HCT116 (cell line): ENCODE measurements around the gene KRTAP9-1. TPM values are rescaled to one million over a fixed set of nuclear protein-coding genes. Genes with fewer than 3 reads are reported as not detected.

Experiments
- ATAC-seq: fragments of 200-7000 bp; cut with Tn5 transposase; 2 replicates; pipeline ENCODE4 v1.9.1; 2020; ENCODE audit warnings: mild to moderate bottlenecking, moderate library complexity
- BruUV-seq: library from RNA; stranded (reverse); fragments of 400-500 nt; replicated peaks from 2 replicates; lab custom pipeline; 2021; lab: Mats Ljungman, UMichigan
- CTCF ChIA-PET: fragments of 300-600 bp; sonication (Branson Sonifier 250); formaldehyde crosslinking; loops from one replicate; lab custom pipeline; 2021; ENCODE audit warnings: antibody characterized with exemption; lab: Charles Lee
- POLR2A ChIA-PET: fragments of 300-600, 350-600 bp; sonication (Branson Sonifier 250); formaldehyde crosslinking; loops from one replicate; lab custom pipeline; 2021; ENCODE audit warnings: antibody characterized with exemption; lab: Charles Lee
- RAD21 ChIA-PET, 2 experiments: fragments of 300-600 bp; sonication (Branson Sonifier 250); formaldehyde crosslinking; loops; one replicate each; lab custom pipeline; 2023; ENCODE audit warnings: low total read pairs in 2 of 2; ENCODE audit not compliant: uncharacterized antibody in 2 of 2, unreplicated experiment in 2 of 2, low non-redundant PET in 1 of 2; lab: Charles Lee
- DNase-seq: peaks from one replicate; pipeline ENCODE4 v3.0.0-alpha.2; 2010; ENCODE audit warnings: low read depth, low spot score
- H2AFZ ChIP-seq: fragments of 200-600 bp; shearing (Covaris generic), sonication (generic); 2 replicates; pipeline ENCODE4 v1.6.1; 2017; ENCODE audit warnings: low read depth, mixed run types, mixed read lengths, antibody characterized with exemption, low read length; ENCODE audit not compliant: poor library complexity, severe bottlenecking
- H3K27ac ChIP-seq: 2 replicates; pipeline ENCODE4 v1.5.1; 2012; ENCODE audit warnings: low read depth, low read length
- H3K27me3 ChIP-seq: fragments of 200-600 bp; sonication (generic); 2 replicates; pipeline ENCODE4 v1.6.1; 2016; ENCODE audit warnings: mixed run types, low read length, mixed read lengths; ENCODE audit not compliant: insufficient read depth
- H3K36me3 ChIP-seq, 2 experiments: fragments of 200-500 bp in 1 of 2; fragments of 200-600 bp in 1 of 2; sonication (Bioruptor generic) in 1 of 2; sonication (generic) in 1 of 2; 2 replicates each; pipeline versions ENCODE4 v1.5.1 to v1.6.1; 2014 to 2016; ENCODE audit warnings: low read length in 2 of 2, inconsistent platforms in 1 of 2, mixed read lengths in 1 of 2, mixed run types in 1 of 2; ENCODE audit not compliant: insufficient read depth in 2 of 2, control insufficient read depth in 1 of 2
- H3K4me1 ChIP-seq, 2 experiments: fragments of 200-600 bp in 1 of 2; sonication (generic) in 1 of 2; 2 replicates each; pipeline versions ENCODE4 v1.5.1 to v1.6.1; 2012 to 2017; ENCODE audit warnings: low read length in 2 of 2, inconsistent platforms in 1 of 2, mild to moderate bottlenecking in 1 of 2, mixed read lengths in 1 of 2, mixed run types in 1 of 2, moderate library complexity in 1 of 2; ENCODE audit not compliant: insufficient read depth in 2 of 2, control insufficient read depth in 1 of 2
- H3K4me2 ChIP-seq: fragments of 200-600 bp; sonication (generic); 2 replicates; pipeline ENCODE4 v1.6.1; 2017; ENCODE audit warnings: mixed run types, low read length, mixed read lengths
- H3K4me3 ChIP-seq, 2 experiments: fragments of 200-600 bp in 1 of 2; sonication (generic) in 1 of 2; replicated peaks in 1 of 2; 2 replicates each; pipeline ENCODE4 v1.5.1; 2011 to 2016; ENCODE audit warnings: low read length in 2 of 2, control low read depth in 1 of 2, low read depth in 1 of 2, mild to moderate bottlenecking in 1 of 2, mixed read lengths in 1 of 2, mixed run types in 1 of 2
- H3K79me2 ChIP-seq: fragments of 200-600 bp; sonication (generic); 2 replicates; pipeline ENCODE4 v1.6.1; 2017; ENCODE audit warnings: mild to moderate bottlenecking, mixed run types, low read length, moderate library complexity, mixed read lengths; ENCODE audit not compliant: insufficient read depth
- H3K9ac ChIP-seq: fragments of 200-600 bp; sonication (generic); 2 replicates; pipeline ENCODE4 v1.6.1; 2016; ENCODE audit warnings: low read length, mixed read lengths
- H3K9me2 ChIP-seq: fragments of 200-600 bp; sonication (generic), shearing (Covaris generic); 2 replicates; pipeline ENCODE4 v1.6.1; 2017; ENCODE audit warnings: mixed run types, mild to moderate bottlenecking, moderate library complexity; ENCODE audit not compliant: insufficient read depth
- H3K9me3 ChIP-seq, 2 experiments: fragments of 200-500 bp in 1 of 2; fragments of 200-600 bp in 1 of 2; sonication (Bioruptor generic) in 1 of 2; sonication (generic) in 1 of 2; 2 replicates each; pipeline ENCODE4 v1.6.1; 2014 to 2017; ENCODE audit warnings: low read length in 2 of 2, mixed read lengths in 2 of 2, inconsistent platforms in 1 of 2, low read depth in 1 of 2, mild to moderate bottlenecking in 1 of 2, mixed run types in 1 of 2, moderate library complexity in 1 of 2; ENCODE audit not compliant: control insufficient read depth in 1 of 2, insufficient read depth in 1 of 2
- H4K20me1 ChIP-seq: fragments of 200-600 bp; sonication (generic), shearing (Covaris generic); 2 replicates; pipeline ENCODE4 v1.6.1; 2017; ENCODE audit warnings: mixed run types, mild to moderate bottlenecking, moderate library complexity; ENCODE audit not compliant: insufficient read depth
- CBX3 ChIP-seq: IDR thresholded peaks from 2 replicates; pipeline ENCODE4 v1.6.1; 2012; ENCODE audit warnings: low read depth
- CEBPB ChIP-seq: IDR thresholded peaks from 2 replicates; pipeline ENCODE4 v1.6.1; 2012; ENCODE audit warnings: low read depth
- EGR1 ChIP-seq: IDR thresholded peaks from 2 replicates; pipeline ENCODE4 v1.6.1; 2012; ENCODE audit warnings: low read depth
- ELF1 ChIP-seq: IDR thresholded peaks from 2 replicates; pipeline ENCODE4 v1.6.1; 2012; ENCODE audit warnings: low read depth, borderline replicate concordance
- EZH2 ChIP-seq: fragments of 200-600 bp; sonication (generic); IDR thresholded peaks from 2 replicates; pipeline ENCODE4 v1.6.1; 2017; ENCODE audit warnings: antibody characterized with exemption, mixed run types
- EZH2phosphoT487 ChIP-seq: fragments of 200-600 bp; IDR thresholded peaks from 2 replicates; pipeline ENCODE4 v1.6.1; 2018; ENCODE audit warnings: antibody characterized with exemption, borderline replicate concordance
- JUND ChIP-seq: IDR thresholded peaks from 2 replicates; pipeline ENCODE4 v1.6.1; 2012
- POLR2A ChIP-seq: IDR thresholded peaks from 2 replicates; pipeline ENCODE4 v1.7.0; 2011; ENCODE audit warnings: borderline replicate concordance; ENCODE audit not compliant: insufficient read depth, insufficient read length; ENCODE audit errors: extremely low read depth
- RAD21 ChIP-seq: IDR thresholded peaks from 2 replicates; pipeline ENCODE4 v1.6.1; 2012; ENCODE audit warnings: low read depth, mild to moderate bottlenecking
- REST ChIP-seq: IDR thresholded peaks from 2 replicates; pipeline ENCODE4 v1.6.1; 2012; ENCODE audit warnings: low read depth
- SIN3A ChIP-seq: IDR thresholded peaks from 2 replicates; pipeline ENCODE4 v1.6.1; 2012; ENCODE audit warnings: low read depth
- SP1 ChIP-seq: IDR thresholded peaks from 2 replicates; pipeline ENCODE4 v1.6.1; 2012; ENCODE audit warnings: low read depth
- SRF ChIP-seq: IDR thresholded peaks from 2 replicates; pipeline ENCODE4 v1.6.1; 2012; ENCODE audit warnings: low read depth
- TCF7L2 ChIP-seq: IDR thresholded peaks from 2 replicates; pipeline ENCODE4 v1.7.0; 2011; ENCODE audit warnings: borderline replicate concordance, inconsistent platforms; ENCODE audit not compliant: insufficient read depth, insufficient read length; ENCODE audit errors: extremely low read depth
- YY1 ChIP-seq: IDR thresholded peaks from 2 replicates; pipeline ENCODE4 v1.6.1; 2011; ENCODE audit warnings: low read length, low read depth, moderate library complexity, mild to moderate bottlenecking; ENCODE audit not compliant: insufficient replicate concordance; ENCODE audit errors: extremely low read depth
- ZNF274 ChIP-seq: fragments of 200-500 bp; sonication (Bioruptor generic); IDR thresholded peaks from 2 replicates; pipeline ENCODE4 v1.6.1; 2014; ENCODE audit warnings: mild to moderate bottlenecking, low read depth, low read length, inconsistent platforms
- intact Hi-C: fragments of 100-400 bp; cut with micrococcal nuclease; formaldehyde crosslinking; loops from 2 replicates; pipeline ENCODE4 v1.10.0; 2022
- total RNA-seq: library from RNA; stranded (reverse); gene quantifications from one replicate; pipeline ENCODE4 v1.2.1, GENCODE V29; 2021; ENCODE audit not compliant: unreplicated experiment
- TF ChIP-seq, protein P1 (sequence below): IDR thresholded peaks from 2 replicates; pipeline ENCODE4 v1.6.1; 2012
- TF ChIP-seq, protein P2 (sequence below): IDR thresholded peaks from 2 replicates; pipeline ENCODE4 v1.6.1; 2012
- TF ChIP-seq, protein P3 (sequence below): IDR thresholded peaks from 2 replicates; pipeline ENCODE4 v1.6.1; 2011; ENCODE audit warnings: mild to moderate bottlenecking, low read length, moderate library complexity; ENCODE audit not compliant: insufficient replicate concordance; ENCODE audit errors: extremely low read depth

KRTAP9-1 gene
- total RNA-seq, 1 experiment from 2014 or later = not detected

GRCh38 chr17:41168121-41168520 lies 21.6 kb upstream of the KRTAP9-1 start, which contains the start of gene KRTAP4-3:
Gene KRTAP4-3 (minus strand): TSS chr17:41168221. CDS start chr17:41168172, 49 bp downstream.
- Histone ChIP-seq H3K79me2 (no peaks in the 10 kb centered on the region), H3K9me2 (no peaks in the 10 kb centered on the region), H3K4me1 (no peaks in the 10 kb centered on the region), H3K27ac (no peak within 1 kb of the TSS), H3K9ac (no peak within 1 kb of the TSS), H3K36me3 (no peaks in the 10 kb centered on the region), H3K4me3 (no peak within 1 kb of the TSS), H4K20me1 (no peaks in the 10 kb centered on the region), H2AFZ (no peak within 1 kb of the TSS), H3K27me3 (no peaks in the 10 kb centered on the region), H3K9me3 (no peaks in the 10 kb centered on the region; a peak in 1 of 4 replicates), H3K4me2 (no peak within 1 kb of the TSS)
- ATAC-seq (no peak), DNase-seq (no peak)
- TF ChIP-seq CBX3 = no peak
- no peak for TF ChIP-seq RAD21
- TF ChIP-seq JUND = no peak
- TF ChIP-seq EGR1 = no peak
- no peak for TF ChIP-seq TCF7L2
- TF ChIP-seq, protein P1, sequence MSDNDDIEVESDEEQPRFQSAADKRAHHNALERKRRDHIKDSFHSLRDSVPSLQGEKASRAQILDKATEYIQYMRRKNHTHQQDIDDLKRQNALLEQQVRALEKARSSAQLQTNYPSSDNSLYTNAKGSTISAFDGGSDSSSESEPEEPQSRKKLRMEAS = no peak
- TF ChIP-seq, protein P2, sequence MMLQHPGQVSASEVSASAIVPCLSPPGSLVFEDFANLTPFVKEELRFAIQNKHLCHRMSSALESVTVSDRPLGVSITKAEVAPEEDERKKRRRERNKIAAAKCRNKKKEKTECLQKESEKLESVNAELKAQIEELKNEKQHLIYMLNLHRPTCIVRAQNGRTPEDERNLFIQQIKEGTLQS = no peak
- TF ChIP-seq EZH2 = no peak
- TF ChIP-seq ELF1 = no peak
- TF ChIP-seq POLR2A = no peak
- TF ChIP-seq SIN3A = no peak
- TF ChIP-seq SRF = no peak
- TF ChIP-seq REST = no peak
- TF ChIP-seq YY1 = no peak
- TF ChIP-seq SP1 = no peak
- TF ChIP-seq ZNF274 = no peak
- no peak for TF ChIP-seq CEBPB
- TF ChIP-seq, protein P3, sequence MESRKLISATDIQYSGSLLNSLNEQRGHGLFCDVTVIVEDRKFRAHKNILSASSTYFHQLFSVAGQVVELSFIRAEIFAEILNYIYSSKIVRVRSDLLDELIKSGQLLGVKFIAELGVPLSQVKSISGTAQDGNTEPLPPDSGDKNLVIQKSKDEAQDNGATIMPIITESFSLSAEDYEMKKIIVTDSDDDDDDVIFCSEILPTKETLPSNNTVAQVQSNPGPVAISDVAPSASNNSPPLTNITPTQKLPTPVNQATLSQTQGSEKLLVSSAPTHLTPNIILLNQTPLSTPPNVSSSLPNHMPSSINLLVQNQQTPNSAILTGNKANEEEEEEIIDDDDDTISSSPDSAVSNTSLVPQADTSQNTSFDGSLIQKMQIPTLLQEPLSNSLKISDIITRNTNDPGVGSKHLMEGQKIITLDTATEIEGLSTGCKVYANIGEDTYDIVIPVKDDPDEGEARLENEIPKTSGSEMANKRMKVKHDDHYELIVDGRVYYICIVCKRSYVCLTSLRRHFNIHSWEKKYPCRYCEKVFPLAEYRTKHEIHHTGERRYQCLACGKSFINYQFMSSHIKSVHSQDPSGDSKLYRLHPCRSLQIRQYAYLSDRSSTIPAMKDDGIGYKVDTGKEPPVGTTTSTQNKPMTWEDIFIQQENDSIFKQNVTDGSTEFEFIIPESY = no peak
- TF ChIP-seq EZH2phosphoT487 = no peak
- ChIA-PET POLR2A (no interaction called here), CTCF (no interaction called here), RAD21 (no interaction called here)
- no TSS peak for BruUV-seq
- intact Hi-C loops = no loop called here
